Measurements from ENCODE around the gene SLU7.

The SLU7 gene

DNA sequence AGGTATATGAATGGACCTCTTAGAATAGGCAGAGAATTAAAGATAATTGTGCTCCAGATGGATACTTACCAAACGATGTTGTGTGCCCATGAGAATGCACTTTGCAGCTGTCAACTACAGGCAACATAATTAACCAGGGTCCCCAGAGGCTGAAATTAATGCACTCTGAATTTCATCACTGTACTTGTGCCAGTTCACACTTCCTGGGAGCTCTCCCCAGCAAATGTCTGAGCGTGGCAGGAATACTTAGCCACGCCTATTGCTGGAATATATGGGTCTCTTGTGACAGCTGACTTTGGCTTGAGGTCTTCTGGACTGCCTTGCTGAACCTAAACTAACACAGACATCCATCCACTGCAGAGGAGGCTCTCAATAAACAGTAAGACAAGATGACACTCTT, 36.5 kb downstream of the SLU7 start:
- Histone ChIP-seq H3K4me3 (IDR thresholded peaks at IDR 0.05; ENCODE audit: insufficient read depth, low read depth, low read length) (no peak overlapping the region), H3K4me2 (no peak overlapping the region)
- TF ChIP-seq, protein P1, sequence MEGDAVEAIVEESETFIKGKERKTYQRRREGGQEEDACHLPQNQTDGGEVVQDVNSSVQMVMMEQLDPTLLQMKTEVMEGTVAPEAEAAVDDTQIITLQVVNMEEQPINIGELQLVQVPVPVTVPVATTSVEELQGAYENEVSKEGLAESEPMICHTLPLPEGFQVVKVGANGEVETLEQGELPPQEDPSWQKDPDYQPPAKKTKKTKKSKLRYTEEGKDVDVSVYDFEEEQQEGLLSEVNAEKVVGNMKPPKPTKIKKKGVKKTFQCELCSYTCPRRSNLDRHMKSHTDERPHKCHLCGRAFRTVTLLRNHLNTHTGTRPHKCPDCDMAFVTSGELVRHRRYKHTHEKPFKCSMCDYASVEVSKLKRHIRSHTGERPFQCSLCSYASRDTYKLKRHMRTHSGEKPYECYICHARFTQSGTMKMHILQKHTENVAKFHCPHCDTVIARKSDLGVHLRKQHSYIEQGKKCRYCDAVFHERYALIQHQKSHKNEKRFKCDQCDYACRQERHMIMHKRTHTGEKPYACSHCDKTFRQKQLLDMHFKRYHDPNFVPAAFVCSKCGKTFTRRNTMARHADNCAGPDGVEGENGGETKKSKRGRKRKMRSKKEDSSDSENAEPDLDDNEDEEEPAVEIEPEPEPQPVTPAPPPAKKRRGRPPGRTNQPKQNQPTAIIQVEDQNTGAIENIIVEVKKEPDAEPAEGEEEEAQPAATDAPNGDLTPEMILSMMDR (conservative IDR thresholded peaks at IDR 0.05; ENCODE audit: low read depth, low read length) = no peak

GRCh38 chr5:160380041-160380440, 38.8 kb downstream of the SLU7 start:
- no peaks in the 10 kb centered on the region for H4K20me1 ChIP-seq (ENCODE audit: insufficient read depth)
- no peaks in the 10 kb centered on the region for H3K36me3 ChIP-seq (ENCODE audit: insufficient read depth)
- TF ChIP-seq, protein P1 (conservative IDR thresholded peaks at IDR 0.05; ENCODE audit: low read depth, low read length) = no peak
- H3K9ac ChIP-seq = no peak overlapping the region
- H3K4me3 ChIP-seq (IDR thresholded peaks at IDR 0.05; ENCODE audit: insufficient read depth, low read depth, low read length) = no peak overlapping the region
- H3K79me2 ChIP-seq (ENCODE audit: insufficient read depth, low read depth) = no peaks in the 10 kb centered on the region
- H3K4me1 ChIP-seq (ENCODE audit: low read depth, poor library complexity, severe bottlenecking) = no peaks in the 10 kb centered on the region
- no peak overlapping the region for H3K27ac ChIP-seq
- H3K27me3 ChIP-seq (ENCODE audit: insufficient read depth, low read depth) = no peaks in the 10 kb centered on the region
- no peak overlapping the region for H2AFZ ChIP-seq (ENCODE audit: low read depth)
- H3K4me2 ChIP-seq = no peak overlapping the region

More for the DNA sequence above, 36.5 kb downstream of the SLU7 start:
- no peaks in the 10 kb centered on the region for H3K36me3 ChIP-seq (ENCODE audit: insufficient read depth)
- no peak overlapping the region for H3K9ac ChIP-seq
- H3K79me2 ChIP-seq (ENCODE audit: insufficient read depth, low read depth) = no peaks in the 10 kb centered on the region
- H4K20me1 ChIP-seq (ENCODE audit: insufficient read depth) = no peaks in the 10 kb centered on the region
- no peaks in the 10 kb centered on the region for H3K27me3 ChIP-seq (ENCODE audit: insufficient read depth, low read depth)
- H3K27ac ChIP-seq = no peak overlapping the region
- H3K4me1 ChIP-seq (ENCODE audit: low read depth, poor library complexity, severe bottlenecking) = no peaks in the 10 kb centered on the region
- H2AFZ ChIP-seq (ENCODE audit: low read depth) = no peak overlapping the region

- Histone ChIP-seq H2AFZ (ENCODE audit: low read depth) (no peak overlapping the region), H4K20me1 (ENCODE audit: insufficient read depth) (no peaks in the 10 kb centered on the region), H3K36me3 (ENCODE audit: insufficient read depth) (no peaks in the 10 kb centered on the region), H3K4me2 (no peak overlapping the region), H3K27me3 (ENCODE audit: insufficient read depth, low read depth) (no peaks in the 10 kb centered on the region), H3K9ac (no peak overlapping the region), H3K27ac (no peak overlapping the region), H3K4me1 (ENCODE audit: low read depth, poor library complexity, severe bottlenecking) (no peaks in the 10 kb centered on the region), H3K4me3 (IDR thresholded peaks at IDR 0.05; ENCODE audit: insufficient read depth, low read depth, low read length) (no peak overlapping the region), H3K79me2 (ENCODE audit: insufficient read depth, low read depth) (no peaks in the 10 kb centered on the region)
- TF ChIP-seq, protein P1 (conservative IDR thresholded peaks at IDR 0.05; ENCODE audit: low read depth, low read length) = no peak
These were observed 39.4 kb downstream of the SLU7 start for GRCh38 chr5:160379511-160379910.

DNA sequence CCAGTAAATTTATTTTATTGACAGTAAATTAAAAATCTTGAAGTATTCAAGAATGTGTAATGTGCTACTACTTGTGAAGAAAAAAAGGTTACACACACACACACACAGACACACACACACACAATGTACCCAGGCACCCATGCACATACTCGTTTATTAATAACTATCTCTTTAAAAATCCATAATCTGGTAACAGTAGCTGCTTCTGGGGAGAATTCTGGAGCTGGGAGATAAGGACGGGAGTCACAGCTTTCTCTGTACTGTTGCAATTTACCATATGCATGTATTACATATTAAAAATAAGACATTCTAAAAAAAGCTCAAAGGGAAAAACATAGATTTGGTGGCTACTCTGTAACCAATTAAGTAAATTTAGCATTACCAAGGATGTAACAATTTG, 40.6 kb downstream of the SLU7 start:
- Histone ChIP-seq H2AFZ (ENCODE audit: low read depth) (no peak overlapping the region), H3K36me3 (ENCODE audit: insufficient read depth) (no peaks in the 10 kb centered on the region), H3K9ac (no peak overlapping the region), H4K20me1 (ENCODE audit: insufficient read depth) (no peaks in the 10 kb centered on the region), H3K4me3 (IDR thresholded peaks at IDR 0.05; ENCODE audit: insufficient read depth, low read depth, low read length) (no peak overlapping the region), H3K4me2 (no peak overlapping the region), H3K4me1 (ENCODE audit: low read depth, poor library complexity, severe bottlenecking) (no peaks in the 10 kb centered on the region), H3K27me3 (ENCODE audit: insufficient read depth, low read depth) (no peaks in the 10 kb centered on the region), H3K79me2 (ENCODE audit: insufficient read depth, low read depth) (no peaks in the 10 kb centered on the region), H3K27ac (no peak overlapping the region)
- TF ChIP-seq, protein P1 (conservative IDR thresholded peaks at IDR 0.05; ENCODE audit: low read depth, low read length) = no peak

Data from KMS-11 (cell line).